Ishikawa (cell line): Measurements from ENCODE around the gene WDR86.

ENCODE experiments used
- CEBPB ChIP-seq: IDR thresholded peaks from 2 replicates; pipeline ENCODE4 v1.6.1; 2012
- CREB1 ChIP-seq: IDR thresholded peaks from 2 replicates; pipeline ENCODE4 v1.6.1; 2012; ENCODE audit warnings: low read depth
- EGR1 ChIP-seq: IDR thresholded peaks from 2 replicates; pipeline ENCODE4 v1.6.1; 2012
- EP300 ChIP-seq: IDR thresholded peaks from 2 replicates; pipeline ENCODE4 v1.6.1; 2012; ENCODE audit warnings: borderline replicate concordance
- FOXM1 ChIP-seq: IDR thresholded peaks from 2 replicates; pipeline ENCODE4 v1.6.1; 2012; ENCODE audit warnings: low read depth, borderline replicate concordance
- MAX ChIP-seq: IDR thresholded peaks from 2 replicates; pipeline ENCODE4 v1.6.1; 2012
- NFIC ChIP-seq: IDR thresholded peaks from 2 replicates; pipeline ENCODE4 v1.6.1; 2012
- RAD21 ChIP-seq: IDR thresholded peaks from 2 replicates; pipeline ENCODE4 v1.6.1; 2012; ENCODE audit warnings: low read depth
- REST ChIP-seq: IDR thresholded peaks from 2 replicates; pipeline ENCODE4 v1.6.1; 2012; ENCODE audit warnings: low read depth, mild to moderate bottlenecking
- TAF1 ChIP-seq: IDR thresholded peaks from 2 replicates; pipeline ENCODE4 v1.6.1; 2012; ENCODE audit warnings: low read depth, mild to moderate bottlenecking
- TCF12 ChIP-seq: IDR thresholded peaks from 2 replicates; pipeline ENCODE4 v1.6.1; 2012; ENCODE audit warnings: low read depth
- TEAD4 ChIP-seq: IDR thresholded peaks from 2 replicates; pipeline ENCODE4 v1.6.1; 2012
- USF1 ChIP-seq: IDR thresholded peaks from 2 replicates; pipeline ENCODE4 v1.6.1; 2012
- YY1 ChIP-seq: IDR thresholded peaks from 2 replicates; pipeline ENCODE4 v1.6.1; 2012; ENCODE audit warnings: low read depth
- ZBTB7A ChIP-seq: IDR thresholded peaks from 2 replicates; pipeline ENCODE4 v1.6.1; 2012; ENCODE audit warnings: low read depth

Gene WDR86

GRCh38 chr7:151381348-151382078 is 28.3 kb downstream of the WDR86 start:
- TF ChIP-seq ZBTB7A (no peak), MAX (no peak), TEAD4 (no peak), CREB1 (no peak), EP300 (no peak), USF1 (no peak), RAD21 (no peak), FOXM1 (no peak), TAF1 (no peak), YY1 (no peak), NFIC (no peak), REST (no peak), EGR1 (no peak)

- TF ChIP-seq TAF1 (no peak), FOXM1 (no peak), CEBPB (no peak), YY1 (no peak), REST (no peak), TCF12 (no peak), EP300 (no peak), ZBTB7A (no peak), NFIC (no peak), USF1 (no peak), CREB1 (no peak), RAD21 (no peak), EGR1 (no peak), TEAD4 (no peak), MAX (no peak)
These were observed 28.8 kb downstream of the WDR86 start for GRCh38 chr7:151381098-151381347.

- TF ChIP-seq ZBTB7A (no peak), USF1 (no peak), MAX (no peak), TCF12 (no peak), FOXM1 (no peak)
These were observed 29.4 kb downstream of the WDR86 start for GRCh38 chr7:151380199-151381097.

- TF ChIP-seq ZBTB7A (no peak), REST (no peak), YY1 (no peak), TEAD4 (no peak), USF1 (no peak), CREB1 (no peak), RAD21 (no peak), EP300 (no peak), EGR1 (no peak), FOXM1 (no peak), CEBPB (no peak), NFIC (no peak), MAX (no peak), TCF12 (no peak), TAF1 (no peak)
These were observed 30.2 kb downstream of the WDR86 start for GRCh38 chr7:151379534-151380198.
